GM10266 (cell line): ENCODE results near the gene SQOR.
"Not testable (repeated sequence)": the region's sequence is repeated elsewhere in the genome, so short reads cannot be mapped to it uniquely, and the experiment has no call there.

ENCODE experiments used
- DNase-seq: peaks from one replicate; pipeline ENCODE4 v3.0.0; 2012; ENCODE audit errors: extremely low spot score
- TF ChIP-seq, protein P1 (sequence below): IDR thresholded peaks from 2 replicates; pipeline ENCODE4 v1.5.1; 2012; ENCODE audit warnings: mild to moderate bottlenecking, low read depth; ENCODE audit not compliant: control insufficient read depth, insufficient read depth; ENCODE audit errors: missing control alignments

Gene SQOR

DNA sequence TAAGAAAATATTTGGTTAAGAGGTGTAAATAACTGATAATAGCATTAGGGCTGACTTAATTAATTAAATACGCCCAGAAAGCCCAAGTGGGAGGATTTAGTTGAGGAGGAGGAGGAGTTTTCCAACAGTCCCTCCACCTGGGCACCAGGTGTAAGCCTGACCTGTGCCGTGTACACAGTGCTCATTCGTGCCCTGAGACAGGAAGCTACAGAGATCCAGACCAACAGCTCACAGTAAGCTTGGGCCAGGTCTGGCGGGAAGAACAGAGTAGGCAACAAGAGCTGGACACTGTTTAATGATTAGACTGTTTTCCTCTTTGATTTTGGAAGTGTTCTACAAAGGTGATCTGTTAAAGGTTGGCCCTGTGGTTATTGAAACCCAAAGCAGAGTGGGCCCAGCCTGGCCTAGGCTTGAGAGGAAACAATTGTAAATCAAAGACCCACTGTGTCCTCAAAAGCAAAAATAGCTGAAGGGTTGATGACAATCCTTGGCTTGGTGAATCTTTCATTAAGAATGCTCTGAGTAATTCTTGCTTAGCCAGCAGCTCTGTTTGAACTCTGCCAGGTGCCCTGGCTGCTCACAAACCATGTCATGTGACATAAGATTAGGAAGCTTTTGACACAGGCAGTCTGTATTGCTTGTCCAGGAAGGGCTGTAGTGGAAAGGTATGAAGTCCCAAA, 13.8 kb downstream of the SQOR start:
- DNase-seq, result no peak
- TF ChIP-seq, protein P1, sequence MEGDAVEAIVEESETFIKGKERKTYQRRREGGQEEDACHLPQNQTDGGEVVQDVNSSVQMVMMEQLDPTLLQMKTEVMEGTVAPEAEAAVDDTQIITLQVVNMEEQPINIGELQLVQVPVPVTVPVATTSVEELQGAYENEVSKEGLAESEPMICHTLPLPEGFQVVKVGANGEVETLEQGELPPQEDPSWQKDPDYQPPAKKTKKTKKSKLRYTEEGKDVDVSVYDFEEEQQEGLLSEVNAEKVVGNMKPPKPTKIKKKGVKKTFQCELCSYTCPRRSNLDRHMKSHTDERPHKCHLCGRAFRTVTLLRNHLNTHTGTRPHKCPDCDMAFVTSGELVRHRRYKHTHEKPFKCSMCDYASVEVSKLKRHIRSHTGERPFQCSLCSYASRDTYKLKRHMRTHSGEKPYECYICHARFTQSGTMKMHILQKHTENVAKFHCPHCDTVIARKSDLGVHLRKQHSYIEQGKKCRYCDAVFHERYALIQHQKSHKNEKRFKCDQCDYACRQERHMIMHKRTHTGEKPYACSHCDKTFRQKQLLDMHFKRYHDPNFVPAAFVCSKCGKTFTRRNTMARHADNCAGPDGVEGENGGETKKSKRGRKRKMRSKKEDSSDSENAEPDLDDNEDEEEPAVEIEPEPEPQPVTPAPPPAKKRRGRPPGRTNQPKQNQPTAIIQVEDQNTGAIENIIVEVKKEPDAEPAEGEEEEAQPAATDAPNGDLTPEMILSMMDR, result no peak

DNA sequence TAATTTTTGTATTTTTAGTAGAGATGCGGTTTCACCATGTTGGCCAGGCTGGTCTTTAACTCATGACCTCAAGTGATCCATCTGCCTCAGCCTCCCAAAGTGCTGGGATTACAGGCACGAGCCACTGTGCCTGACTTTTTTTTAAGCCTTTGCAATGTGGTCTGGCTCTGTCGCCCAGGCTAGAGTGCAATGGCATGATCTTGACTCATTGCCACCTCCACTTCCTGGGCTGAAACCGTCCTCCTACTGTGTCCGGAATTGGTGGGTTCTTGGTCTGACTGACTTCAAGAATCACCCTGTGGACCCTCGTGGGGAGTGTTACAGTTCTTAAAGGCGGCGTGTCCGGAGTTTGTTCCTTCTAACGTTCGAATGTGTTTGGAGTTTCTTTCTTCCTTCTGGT, 15.2 kb downstream of the SQOR start:
- not testable (repeated sequence) for DNase-seq

DNA sequence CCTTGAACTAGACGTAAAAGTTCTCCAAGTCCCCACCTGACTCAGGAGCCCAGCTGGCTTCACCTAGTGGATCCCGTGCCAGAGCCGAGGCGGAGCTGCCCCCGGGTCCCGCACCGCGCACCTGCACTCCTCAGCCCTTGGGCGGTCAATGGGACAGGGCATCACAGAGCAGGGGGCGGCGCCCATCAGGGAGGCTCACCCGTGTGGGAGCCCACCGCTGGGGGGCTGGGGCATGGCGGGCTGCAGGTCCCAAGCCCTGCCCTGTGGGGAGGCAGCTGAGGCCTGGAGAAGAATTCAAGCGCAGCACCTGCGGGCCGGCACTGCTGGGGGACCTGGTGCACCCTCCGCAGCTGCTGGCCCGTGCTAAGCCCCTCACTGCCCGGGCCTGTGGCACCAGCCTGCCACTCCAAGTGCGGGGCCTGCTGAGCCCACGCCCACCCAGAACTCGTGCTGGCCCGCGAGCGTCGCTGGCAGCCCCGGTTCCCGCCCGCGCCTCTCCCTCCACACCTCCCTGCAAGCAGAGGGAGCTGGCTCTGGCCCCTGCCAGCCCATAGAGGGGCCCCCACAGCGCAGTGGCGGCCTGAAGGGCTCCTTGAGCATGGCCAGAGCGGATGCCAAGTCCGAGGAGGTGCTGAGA, 16.2 kb downstream of the SQOR start:
- TF ChIP-seq, protein P1, result no peak
- DNase-seq, result no peak

DNA sequence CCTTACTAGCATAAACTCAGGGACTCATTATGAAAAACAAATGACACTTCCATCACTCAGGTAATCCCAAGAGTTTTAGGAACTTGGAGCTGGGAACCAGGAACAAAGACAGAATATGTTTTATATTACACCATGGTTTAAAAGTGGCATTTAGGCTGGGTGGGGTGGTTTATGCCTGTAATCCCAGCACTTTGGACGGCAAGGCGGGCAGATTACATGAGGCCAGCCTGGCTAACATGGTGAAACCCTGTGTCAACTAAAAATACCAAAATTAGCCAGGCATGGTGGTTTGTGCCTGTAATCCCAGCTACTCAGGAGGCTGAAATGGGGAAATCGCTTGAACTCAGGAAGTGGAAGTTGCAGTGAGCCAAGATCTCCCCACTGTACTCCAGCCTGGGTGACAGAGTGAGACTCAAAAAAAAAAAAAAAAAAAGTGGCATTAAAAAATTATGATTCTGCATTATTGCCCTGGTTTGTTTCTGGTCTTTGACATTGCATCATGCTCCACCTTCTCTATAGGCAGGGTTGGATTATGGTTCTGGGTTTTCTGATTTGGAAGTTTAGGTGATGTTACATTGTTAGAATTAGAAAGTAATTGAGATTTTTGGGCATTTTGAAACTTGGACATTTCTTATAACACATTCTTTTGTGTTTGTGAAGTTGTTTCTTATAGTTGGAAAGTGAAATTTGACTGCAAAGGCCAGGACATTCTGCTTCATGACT, 19.0 kb downstream of the SQOR start:
- TF ChIP-seq, protein P1, result no peak
- DNase-seq, result no peak

DNA sequence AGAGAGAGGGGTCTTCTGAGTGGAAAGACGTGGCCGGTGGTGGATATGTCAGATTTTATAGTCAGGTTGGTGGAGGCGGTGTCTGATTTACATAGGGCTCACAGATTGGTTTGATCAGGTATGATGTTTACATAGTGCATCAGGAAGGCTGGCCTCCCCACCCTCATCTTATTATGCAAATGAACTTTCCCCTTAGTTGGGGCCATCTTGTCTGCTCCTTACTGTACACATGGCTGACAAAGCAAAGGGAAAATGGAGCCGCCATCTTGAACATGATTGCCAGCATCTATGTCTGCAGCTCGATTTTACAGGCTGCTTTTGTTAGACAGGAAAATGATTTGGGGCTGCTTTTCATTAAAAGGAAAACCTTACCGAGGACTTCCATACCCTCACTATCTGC, 19.9 kb downstream of the SQOR start:
- TF ChIP-seq, protein P1, result no peak

DNA sequence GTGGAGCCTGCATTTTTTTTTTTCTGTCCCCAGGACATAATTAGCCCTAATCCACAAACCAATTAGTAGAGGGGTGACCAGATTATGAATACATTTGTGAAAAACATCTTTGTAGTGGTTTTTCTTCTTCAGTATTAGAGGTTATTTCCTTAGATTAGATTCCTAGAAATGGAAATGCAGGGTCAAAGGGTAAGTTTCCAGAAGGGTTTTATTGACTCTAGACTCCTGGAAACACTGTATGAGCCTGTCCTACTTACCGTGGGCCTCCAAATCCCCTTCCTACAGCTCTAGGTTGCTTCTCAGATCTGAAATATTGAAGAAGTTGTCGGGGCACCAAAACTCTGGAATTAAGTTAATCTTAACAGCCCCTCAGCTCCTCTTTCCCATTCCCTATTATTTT, 22.4 kb downstream of the SQOR start:
- DNase-seq, result no peak

More for the DNA sequence above, 19.9 kb downstream of the SQOR start:
- DNase-seq, result no peak

DNA sequence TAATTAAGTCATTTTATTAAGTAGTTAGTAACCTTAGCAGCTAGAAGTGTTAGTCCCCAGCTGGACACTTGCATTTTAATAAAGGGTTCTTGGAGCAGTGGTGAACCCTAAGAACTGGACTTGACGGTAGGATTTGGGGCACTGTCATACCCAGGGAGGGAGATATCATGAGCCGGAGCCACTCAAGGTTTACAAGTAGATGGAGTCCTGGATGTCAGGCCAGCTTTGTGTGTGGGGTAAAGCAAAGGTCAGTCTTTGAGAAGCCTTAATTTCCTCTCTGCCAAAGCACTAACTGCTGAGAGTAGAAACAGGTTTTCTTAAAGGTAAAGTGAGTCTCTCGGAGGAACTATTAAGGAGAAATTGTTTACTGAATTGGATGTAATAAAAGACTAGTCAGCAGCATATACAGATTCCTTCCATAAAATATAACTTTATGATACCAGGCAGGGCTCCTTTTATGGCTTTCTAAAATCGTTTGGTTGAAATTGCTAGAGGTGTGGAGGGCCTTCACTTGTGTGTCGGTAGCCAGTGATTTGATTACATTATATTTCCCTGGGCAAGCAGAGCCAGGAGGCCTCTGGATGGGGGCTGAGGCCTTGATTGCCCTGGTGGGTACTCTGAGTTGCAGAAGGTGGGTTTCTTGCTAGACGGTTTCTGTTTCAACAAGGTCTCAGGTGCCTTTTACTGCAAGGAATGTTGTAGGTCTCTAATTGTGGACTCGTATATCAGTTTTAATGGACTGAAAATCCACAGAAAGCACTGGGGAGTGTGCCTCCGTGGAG, 23.1 kb downstream of the SQOR start:
- no peak for DNase-seq
- TF ChIP-seq, protein P1, result no peak

More for the DNA sequence above, 22.4 kb downstream of the SQOR start:
- TF ChIP-seq, protein P1, result no peak
